ENCODE results near the gene ACTL7B. TPM values are rescaled to one million over a fixed set of nuclear protein-coding genes. Genes with fewer than 3 reads are reported as not detected.

ACTL7B gene
- polyA plus RNA-seq, 1 of the 3 experiments (the other 2 are of a cell fraction), result 0.07 TPM

GRCh38 chr9:108861997-108862396 lies 6.2 kb upstream of the ACTL7B start, which contains the start of gene ACTL7A (continued):
- TF ChIP-seq CTCF (IDR thresholded peaks at IDR 0.05), result no peak
- no peak for TF ChIP-seq SIN3A (IDR thresholded peaks at IDR 0.05; ENCODE audit: borderline replicate concordance, low read depth, low read length)
- no peak for TF ChIP-seq PBX3 (IDR thresholded peaks at IDR 0.05)
- no peak for TF ChIP-seq RCOR1 (IDR thresholded peaks at IDR 0.05; ENCODE audit: low read length)
- TF ChIP-seq FOXJ3 (CRISPR knock-in tag; IDR thresholded peaks at IDR 0.05), result no peak
- TF ChIP-seq POLR2AphosphoS5 (IDR thresholded peaks at IDR 0.05; ENCODE audit: low read depth, low read length), result no peak
- no peak for TF ChIP-seq ELF1 (IDR thresholded peaks at IDR 0.05)
- TF ChIP-seq RFX5 (IDR thresholded peaks at IDR 0.05; ENCODE audit: low read length), result no peak

- H2AFZ ChIP-seq (ENCODE audit: low read depth), result no peak overlapping the region
- WGBS (ENCODE audit: low lambda C conversion rate), result 55% methylated on average over 7 of the region's 7 CpGs
- CTCF ChIA-PET, result no interaction called here
Measured at GRCh38 chr9:108861464-108861863, 5.7 kb upstream of the ACTL7B start.

More at GRCh38 chr9:108861464-108861863, 5.7 kb upstream of the ACTL7B start:
- no peaks in the 10 kb centered on the region for H3K79me2 ChIP-seq (ENCODE audit: insufficient read depth)
- no peaks in the 10 kb centered on the region for H3K4me1 ChIP-seq (ENCODE audit: control insufficient read depth in 1 of 2, insufficient read depth in 2 of 2, low read depth in 1 of 2, low read length in 1 of 2)
- TF ChIP-seq SMC3 (IDR thresholded peaks at IDR 0.05; ENCODE audit: low read depth, low read length), result no peak
- no peak for TF ChIP-seq YY1 (IDR thresholded peaks at IDR 0.05; ENCODE audit: low read depth)
- no peak for TF ChIP-seq USF1 (IDR thresholded peaks at IDR 0.05; ENCODE audit: borderline replicate concordance, low read depth)
- no peak for TF ChIP-seq EZH2phosphoT487 (IDR thresholded peaks at IDR 0.05; ENCODE audit: borderline replicate concordance, low read depth)
- no peak for TF ChIP-seq GABPA (IDR thresholded peaks at IDR 0.05; ENCODE audit: low read depth)
- no peak for TF ChIP-seq RXRA (IDR thresholded peaks at IDR 0.05; ENCODE audit: borderline replicate concordance, low read depth)
- no peak for TF ChIP-seq ZBTB33 (IDR thresholded peaks at IDR 0.05; ENCODE audit: borderline replicate concordance, low read depth)
- no peak for TF ChIP-seq EP300 (IDR thresholded peaks at IDR 0.05; ENCODE audit: borderline replicate concordance in 1 of 2, low read depth in 1 of 2, low read length in 1 of 2)
- TF ChIP-seq RAD21 (IDR thresholded peaks at IDR 0.05; ENCODE audit: low read length), result no peak
- TF ChIP-seq MXI1 (IDR thresholded peaks at IDR 0.05; ENCODE audit: low read depth, low read length), result no peak
- no peak for TF ChIP-seq FOXM1 (IDR thresholded peaks at IDR 0.05; ENCODE audit: low read depth)
- no peak for TF ChIP-seq NFIC (IDR thresholded peaks at IDR 0.05; ENCODE audit: borderline replicate concordance)
- no peak for TF ChIP-seq USF2 (IDR thresholded peaks at IDR 0.05; ENCODE audit: borderline replicate concordance, low read depth, low read length)
- TF ChIP-seq RCOR1 (IDR thresholded peaks at IDR 0.05; ENCODE audit: low read length), result no peak
- H3K4me3 ChIP-seq (ENCODE audit: low read depth in 2 of 2, low read length in 1 of 2), result no peak overlapping the region
- no peaks in the 10 kb centered on the region for H3K27me3 ChIP-seq (ENCODE audit: insufficient read depth)
- no peak overlapping the region for H3K27ac ChIP-seq (ENCODE audit: low read depth in 2 of 2, low read length in 1 of 2)
- H3K36me3 ChIP-seq (replicated peaks in 1 of 2; ENCODE audit: control insufficient read depth in 1 of 2, insufficient read depth in 2 of 2, low read length in 1 of 2), result no peaks in the 10 kb centered on the region
- H4K20me1 ChIP-seq (ENCODE audit: insufficient read depth), result no peaks in the 10 kb centered on the region
- no peak for DNase-seq
- no peaks in the 10 kb centered on the region for H3F3A ChIP-seq (replicated peaks; ENCODE audit: insufficient read depth)
- no peak overlapping the region for H3K4me2 ChIP-seq
- no peak overlapping the region for H3K9ac ChIP-seq
- H3K9me3 ChIP-seq, result no peaks in the 10 kb centered on the region
- POLR2A ChIA-PET, result no interaction called here
- H3K9me2 ChIP-seq, result no peaks in the 10 kb centered on the region
